ENCODE results near the gene HYI.
"Not testable (repeated sequence)": the region's sequence is repeated elsewhere in the genome, so short reads cannot be mapped to it uniquely, and the experiment has no call there.

HYI gene

DNA sequence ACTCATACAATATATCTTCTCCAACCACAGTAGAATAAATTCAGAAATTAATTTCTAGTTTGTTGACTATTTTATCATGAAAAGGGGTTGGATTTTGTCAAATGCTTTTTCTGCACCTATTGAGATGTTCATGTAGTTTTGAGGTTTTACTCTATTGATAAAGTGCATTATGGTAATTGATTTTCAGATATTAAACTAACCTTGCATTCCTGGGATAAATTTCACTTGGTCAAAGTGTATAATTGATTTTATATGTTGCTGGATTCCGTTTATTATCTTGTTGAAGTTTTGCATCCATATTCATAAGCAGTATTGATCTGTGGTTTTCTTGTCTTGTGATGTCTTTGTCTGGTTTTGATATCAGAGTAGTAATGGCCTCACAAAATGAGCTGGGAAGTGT lies 34.4 kb upstream of the HYI start:
- no peak overlapping the region for H3K4me3 ChIP-seq (ENCODE audit: low read length)
- DNase-seq (ENCODE audit: low read depth) = no peak
- TF ChIP-seq, protein P1, sequence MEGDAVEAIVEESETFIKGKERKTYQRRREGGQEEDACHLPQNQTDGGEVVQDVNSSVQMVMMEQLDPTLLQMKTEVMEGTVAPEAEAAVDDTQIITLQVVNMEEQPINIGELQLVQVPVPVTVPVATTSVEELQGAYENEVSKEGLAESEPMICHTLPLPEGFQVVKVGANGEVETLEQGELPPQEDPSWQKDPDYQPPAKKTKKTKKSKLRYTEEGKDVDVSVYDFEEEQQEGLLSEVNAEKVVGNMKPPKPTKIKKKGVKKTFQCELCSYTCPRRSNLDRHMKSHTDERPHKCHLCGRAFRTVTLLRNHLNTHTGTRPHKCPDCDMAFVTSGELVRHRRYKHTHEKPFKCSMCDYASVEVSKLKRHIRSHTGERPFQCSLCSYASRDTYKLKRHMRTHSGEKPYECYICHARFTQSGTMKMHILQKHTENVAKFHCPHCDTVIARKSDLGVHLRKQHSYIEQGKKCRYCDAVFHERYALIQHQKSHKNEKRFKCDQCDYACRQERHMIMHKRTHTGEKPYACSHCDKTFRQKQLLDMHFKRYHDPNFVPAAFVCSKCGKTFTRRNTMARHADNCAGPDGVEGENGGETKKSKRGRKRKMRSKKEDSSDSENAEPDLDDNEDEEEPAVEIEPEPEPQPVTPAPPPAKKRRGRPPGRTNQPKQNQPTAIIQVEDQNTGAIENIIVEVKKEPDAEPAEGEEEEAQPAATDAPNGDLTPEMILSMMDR (conservative IDR thresholded peaks at IDR 0.05; ENCODE audit: low read depth, low read length) = no peak

DNA sequence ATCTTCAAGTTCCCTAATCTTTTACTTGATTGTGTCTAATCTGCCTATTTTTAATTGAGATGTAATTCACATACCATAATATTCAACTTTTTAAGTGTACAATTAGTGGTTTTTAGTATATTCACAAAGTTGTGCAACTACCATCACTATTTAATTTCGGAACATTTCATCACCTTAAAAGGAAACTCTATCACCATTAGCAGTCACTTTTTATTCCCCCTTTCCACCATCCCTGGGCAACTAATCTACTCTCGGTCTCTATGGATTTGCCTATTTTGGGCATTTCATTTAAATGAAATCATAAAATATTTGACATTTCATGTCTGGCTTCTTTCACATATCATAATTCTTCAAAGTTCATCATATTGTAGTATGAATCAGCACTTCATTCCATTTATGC lies 30.6 kb upstream of the HYI start:
- TF ChIP-seq, protein P1 (conservative IDR thresholded peaks at IDR 0.05; ENCODE audit: low read depth, low read length) = no peak
- H3K4me3 ChIP-seq (ENCODE audit: low read length) = no peak overlapping the region
- DNase-seq (ENCODE audit: low read depth) = no peak

- no peak for DNase-seq (ENCODE audit: low read depth)
- TF ChIP-seq, protein P1 (conservative IDR thresholded peaks at IDR 0.05; ENCODE audit: low read depth, low read length) = no peak
- H3K4me3 ChIP-seq (ENCODE audit: low read length) = no peak overlapping the region
These were observed 28.5 kb upstream of the HYI start for GRCh38 chr1:43482215-43482614.

DNA sequence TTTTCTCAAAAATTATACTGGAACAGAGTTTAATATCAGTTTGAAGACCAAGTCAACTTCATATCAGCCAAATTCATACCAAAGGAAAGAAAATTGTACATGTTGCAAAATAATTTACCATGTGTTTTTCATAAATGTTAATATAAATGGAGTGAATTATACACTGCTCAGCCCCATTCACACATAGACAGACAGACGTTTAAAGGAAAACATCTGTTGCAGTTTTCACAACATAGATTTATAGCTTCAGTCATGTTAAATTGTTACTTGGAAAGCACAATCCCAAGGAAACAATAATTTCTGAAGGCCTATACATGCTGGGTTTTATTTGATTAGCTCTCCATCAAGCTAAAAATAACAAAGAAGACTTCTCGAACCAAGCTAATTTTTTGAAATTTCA lies 27.8 kb upstream of the HYI start:
- TF ChIP-seq, protein P1 (conservative IDR thresholded peaks at IDR 0.05; ENCODE audit: low read depth, low read length) = no peak
- no peak for DNase-seq (ENCODE audit: low read depth)
- H3K4me3 ChIP-seq (ENCODE audit: low read length) = no peak overlapping the region

DNA sequence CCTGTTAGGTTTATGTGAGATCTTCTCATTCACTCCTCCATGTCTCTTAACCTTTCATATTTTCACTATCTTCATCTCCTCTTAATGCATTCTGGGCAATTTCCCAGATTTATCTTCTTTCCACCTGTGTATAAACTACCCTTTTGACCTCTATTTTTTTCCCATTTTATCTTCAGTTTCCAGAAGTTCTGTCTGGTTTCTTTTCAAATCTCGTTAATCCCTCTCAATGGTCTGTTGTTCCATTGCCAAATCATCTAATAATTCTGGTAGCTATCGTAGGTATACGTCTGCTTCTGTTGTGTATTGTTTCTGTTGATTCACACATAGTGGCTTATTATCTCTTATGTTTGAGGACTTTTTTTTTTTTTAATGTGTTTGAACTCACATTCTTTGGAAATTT lies 25.7 kb upstream of the HYI start:
- no peak overlapping the region for H3K4me3 ChIP-seq (ENCODE audit: low read length)
- no peak for DNase-seq (ENCODE audit: low read depth)
- TF ChIP-seq, protein P1 (conservative IDR thresholded peaks at IDR 0.05; ENCODE audit: low read depth, low read length) = no peak

- TF ChIP-seq, protein P1 (conservative IDR thresholded peaks at IDR 0.05; ENCODE audit: low read depth, low read length) = no peak
- no peak for DNase-seq (ENCODE audit: low read depth)
- no peak overlapping the region for H3K4me3 ChIP-seq (ENCODE audit: low read length)
These were observed 24.0 kb upstream of the HYI start for GRCh38 chr1:43477716-43478115.

DNA sequence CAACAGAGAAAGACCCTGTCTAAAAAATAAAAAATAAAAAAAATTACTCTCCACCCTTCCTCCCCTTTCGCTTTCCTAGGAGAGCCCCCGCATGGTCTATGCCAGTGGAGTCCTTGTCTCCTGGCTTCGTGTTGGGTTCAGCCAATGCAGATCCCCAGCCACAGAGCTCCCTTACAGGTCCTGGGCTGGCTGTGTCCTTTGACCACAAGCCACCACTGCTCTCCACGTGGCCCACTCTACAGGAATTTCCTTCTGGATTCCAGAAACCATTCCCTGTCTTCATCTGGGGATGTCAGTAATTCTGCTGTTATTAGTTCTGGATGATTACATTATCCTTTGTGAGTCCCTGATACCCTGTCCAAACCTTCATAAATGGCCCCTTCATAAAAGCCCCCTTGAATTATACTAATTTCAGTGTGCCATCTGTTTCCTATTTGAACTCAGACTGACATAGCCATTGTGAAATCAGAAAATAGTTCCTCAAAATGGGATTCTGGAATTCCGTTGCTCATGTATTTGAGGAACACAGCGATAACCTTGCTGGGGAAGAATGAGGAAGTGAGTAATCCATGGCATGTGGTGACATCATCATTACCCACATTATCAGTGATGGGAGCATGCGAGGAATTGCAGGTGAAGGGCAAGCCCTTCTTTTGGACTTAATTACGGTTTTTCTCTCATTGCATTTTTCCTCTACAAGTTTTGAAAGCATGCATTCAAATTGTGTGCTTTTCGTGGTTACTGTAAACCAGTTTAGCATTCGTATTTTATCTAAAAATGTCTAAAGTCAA lies 22.1 kb upstream of the HYI start:
- not testable (repeated sequence) for H3K4me3 ChIP-seq (ENCODE audit: low read length); DNase-seq (ENCODE audit: low read depth)

All from retinal pigment epithelial cell (primary cell).